H1 (cell line): ENCODE measurements around the gene PLEKHA4. TPM values are rescaled to one million over a fixed set of nuclear protein-coding genes. Genes with fewer than 3 reads are reported as not detected.

Experiments used
- CREB1 ChIP-seq: IDR thresholded peaks from 2 replicates; pipeline ENCODE4 v1.6.1; 2012; ENCODE audit warnings: inconsistent platforms
- EZH2 ChIP-seq: fragments of 200-600 bp; sonication (generic); IDR thresholded peaks from 2 replicates; pipeline ENCODE4 v1.7.1; 2012; ENCODE audit warnings: low read depth, mild to moderate bottlenecking, moderate library complexity, low read length, inconsistent platforms; ENCODE audit not compliant: severe bottlenecking
- KDM5A ChIP-seq: fragments of 200-600 bp; IDR thresholded peaks from 2 replicates; pipeline ENCODE4 v1.7.1; 2012; ENCODE audit warnings: mild to moderate bottlenecking, low read length, inconsistent platforms, mixed read lengths
- polyA plus RNA-seq, 7 experiments: library from polyadenylated mRNA; depleted of rRNA in 3 of 7; stranded (reverse) in 5 of 7; unstranded in 2 of 7; fragments of >200 nt in 5 of 7; fragments of 200-250 nt in 2 of 7; gene quantifications; 1 replicate in 5 of 7; 2 replicates in 1 of 7; 4 replicates in 1 of 7; pipeline versions ENCODE4 v1.2.1 to v1.2.3, GENCODE V29; 2011 to 2013; ENCODE audit warnings: missing spikeins in 2 of 7, mixed read lengths in 2 of 7
- total RNA-seq: library from RNA; stranded (reverse); fragmentation: NEBNext Ultra II Directional; extraction: Animal tissue kit (Norgen Biotek cat#: 25700); gene quantifications from 2 replicates; pipeline ENCODE4 v1.2.1, GENCODE V29; 2021

PLEKHA4 gene
- total and polyA plus RNA-seq, 2 of the 8 experiments (the other 6 are each of a cell fraction or from before 2014, with no cell fraction given), result 8.2 to 18.0 TPM

DNA sequence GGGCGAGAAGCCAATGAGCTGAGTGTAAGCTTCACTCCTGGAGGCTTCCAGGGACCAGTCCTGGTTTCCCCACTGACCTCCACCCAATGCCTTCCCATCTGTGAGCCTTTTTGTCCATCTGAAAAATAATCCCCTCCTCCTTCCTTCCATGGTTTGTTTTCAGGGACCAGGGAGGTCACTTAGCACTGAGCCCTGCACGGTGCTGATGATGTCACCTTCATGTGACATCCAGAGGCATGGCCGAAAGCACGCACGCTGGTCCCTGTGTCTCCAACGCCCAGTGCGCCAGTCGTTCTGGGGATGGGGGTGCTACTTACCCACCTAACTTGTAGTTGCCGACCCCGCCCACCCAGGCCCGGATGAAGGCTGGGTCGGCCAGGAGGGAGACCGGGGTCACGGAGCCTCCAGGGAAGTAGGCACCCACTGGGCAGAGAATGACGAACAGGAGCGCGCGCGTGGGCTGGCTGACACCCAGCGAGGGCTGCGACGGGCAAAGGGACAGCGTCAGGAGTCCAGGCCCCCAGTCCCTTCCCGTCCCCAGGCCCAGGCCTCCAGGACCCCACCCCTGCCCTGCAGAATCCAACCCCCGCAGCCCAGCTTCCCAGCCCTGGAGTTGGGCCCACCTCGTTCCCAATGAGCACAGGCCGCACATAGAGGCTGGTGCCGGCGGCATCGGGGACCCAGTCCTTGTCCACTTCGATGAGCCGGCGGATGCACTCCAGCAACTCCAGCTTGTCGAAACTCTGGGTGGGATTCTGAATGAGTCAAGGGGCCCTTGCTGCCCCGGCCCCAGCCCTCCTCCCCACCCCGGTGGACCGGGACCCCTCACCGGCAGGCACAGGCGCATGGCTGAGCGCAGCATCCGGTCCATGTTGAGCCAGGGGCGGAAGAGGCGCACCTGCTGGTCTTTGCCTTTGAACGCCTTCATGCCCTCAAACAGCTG is 68.8 kb downstream of the PLEKHA4 start (continued):
- TF ChIP-seq KDM5A (no peak), EZH2 (no peak), CREB1 (no peak)
